ENCODE data around the gene INSYN2B.
"Not testable (repeated sequence)": the region's sequence is repeated elsewhere in the genome, so short reads cannot be mapped to it uniquely, and the experiment has no call there.

GRCh38 chr5:169953196-169953595 is 27.1 kb downstream of the INSYN2B start:
- TF ChIP-seq CTCF, POLR2AphosphoS5, POLR2A (IDR thresholded peaks at IDR 0.05): not testable (repeated sequence)

Measured in gastroesophageal sphincter (tissue), 3 donors.